K562 (cell line): ENCODE data around the gene ENTREP3. TPM values are rescaled to one million over a fixed set of nuclear protein-coding genes. Genes with fewer than 3 reads are reported as not detected.

Experiments used
- BHLHE40 ChIP-seq: IDR thresholded peaks from 2 replicates; pipeline ENCODE4 v1.6.1; 2011; ENCODE audit warnings: low read length, improper control_type of control experiment
- BRF1 ChIP-seq: IDR thresholded peaks from 3 replicates; pipeline ENCODE4 v1.6.1; 2011; ENCODE audit warnings: borderline replicate concordance, mild to moderate bottlenecking; ENCODE audit not compliant: insufficient read length; ENCODE audit errors: extremely low read depth
- CEBPG ChIP-seq, 3 experiments: fragments of 200-800 bp in 1 of 3; sonication (Bioruptor generic) in 1 of 3; sonication (generic) in 1 of 3; formaldehyde crosslinking in 1 of 3; IDR thresholded peaks in 2 of 3; conservative IDR thresholded peaks in 1 of 3; 2 replicates each; pipeline versions ENCODE4 v1.6.1 to v1.8.0; 2016 to 2022; ENCODE audit warnings: missing compliant biosample characterization in 2 of 3, missing genetic modification characterization in 2 of 3, mild to moderate bottlenecking in 1 of 3, missing genetic modification reagents in 1 of 3
- CREB3L1 ChIP-seq: fragments of 450-650 bp; IDR thresholded peaks from 2 replicates; pipeline ENCODE4 v1.6.1; 2014; ENCODE audit warnings: low read depth, mild to moderate bottlenecking, moderate library complexity, borderline replicate concordance
- CREBBP ChIP-seq: IDR thresholded peaks from one replicate; pipeline ENCODE4 v1.6.1; 2012; ENCODE audit warnings: low read depth, mild to moderate bottlenecking, control low read depth, inconsistent platforms, low read length
- DIDO1 ChIP-seq: fragments of 450-650 bp; IDR thresholded peaks from 2 replicates; pipeline ENCODE4 v1.6.1; 2016; ENCODE audit warnings: low read depth, missing biosample characterization, missing genetic modification characterization
- HOXB6 ChIP-seq: fragments of 250-450 bp; sonication (Bioruptor Pico); IDR thresholded peaks from 2 replicates; pipeline ENCODE4 v1.5.1; 2022; ENCODE audit warnings: mild to moderate bottlenecking, borderline replicate concordance
- KAT7 ChIP-seq: sonication (generic); formaldehyde crosslinking; IDR thresholded peaks from 2 replicates; pipeline ENCODE4 v1.8.0; 2022; ENCODE audit warnings: missing genetic modification reagents, mild to moderate bottlenecking, borderline replicate concordance
- POLR2H ChIP-seq: IDR thresholded peaks from 2 replicates; pipeline ENCODE4 v1.6.1; 2016; ENCODE audit warnings: missing genetic modification characterization, low read depth, mild to moderate bottlenecking, control low read depth, missing compliant biosample characterization, moderate library complexity
- SNAPC5 ChIP-seq: fragments of 250-450 bp; sonication (Bioruptor Pico); IDR thresholded peaks from 2 replicates; pipeline ENCODE4 v1.8.0; 2021; ENCODE audit warnings: moderate library complexity, mild to moderate bottlenecking, inconsistent platforms
- ZNF217 ChIP-seq: sonication (generic); formaldehyde crosslinking; IDR thresholded peaks from 2 replicates; pipeline ENCODE4 v1.8.0; 2022; ENCODE audit warnings: mild to moderate bottlenecking, missing genetic modification reagents
- ZNF23 ChIP-seq: fragments of 250-450 bp; sonication (Bioruptor Pico); IDR thresholded peaks from 2 replicates; pipeline ENCODE4 v1.4.0; 2020; ENCODE audit warnings: mild to moderate bottlenecking
- ZNF282 ChIP-seq: sonication (generic); formaldehyde crosslinking; IDR thresholded peaks from 2 replicates; pipeline ENCODE4 v1.8.1; 2023; ENCODE audit warnings: missing genetic modification reagents
- ZNF41 ChIP-seq: fragments of 250-450 bp; sonication (Bioruptor Pico); conservative IDR thresholded peaks from 2 replicates; pipeline ENCODE4 v1.4.0; 2020; ENCODE audit warnings: mild to moderate bottlenecking
- ZNF431 ChIP-seq: sonication (generic); formaldehyde crosslinking; IDR thresholded peaks from 2 replicates; pipeline ENCODE4 v1.8.0; 2022; ENCODE audit warnings: mild to moderate bottlenecking, missing genetic modification reagents
- ZNF561 ChIP-seq: fragments of 450-650 bp; formaldehyde crosslinking; conservative IDR thresholded peaks from 2 replicates; pipeline ENCODE4 v1.4.0; 2020; ENCODE audit warnings: mild to moderate bottlenecking, moderate library complexity
- ZNF586 ChIP-seq: fragments of 450-650 bp; formaldehyde crosslinking; conservative IDR thresholded peaks from 2 replicates; pipeline ENCODE4 v1.4.0; 2020; ENCODE audit warnings: mild to moderate bottlenecking, moderate library complexity
- ZNF766 ChIP-seq: fragments of 200-800 bp; sonication (Bioruptor generic); conservative IDR thresholded peaks from 2 replicates; pipeline ENCODE4 v1.6.1; 2016; ENCODE audit warnings: missing genetic modification characterization, missing compliant biosample characterization
- ZSCAN29 ChIP-seq: fragments of 450-650 bp; IDR thresholded peaks from 2 replicates; pipeline ENCODE4 v1.6.1; 2017
- polyA plus RNA-seq, 8 experiments: library from polyadenylated mRNA; depleted of rRNA in 4 of 8; stranded (reverse) in 5 of 8; unstranded in 3 of 8; fragments of >200 nt; fragmentation: Nextera tagmentation in 2 of 8; fragmentation: Illumina TruSeq in 1 of 8; extraction: Ambion mirVana in 2 of 8; extraction: Trizol in 1 of 8; gene quantifications; 2 replicates each; pipeline versions ENCODE4 v1.2.1 to v1.2.3, GENCODE V29; 2011 to 2014; ENCODE audit warnings: inconsistent platforms in 1 of 8, missing spikeins in 1 of 8
- total RNA-seq, 7 experiments: library from RNA; depleted of rRNA in 6 of 7; stranded (reverse); fragments of >200 nt in 6 of 7; fragmentation: Illumina TruSeq in 2 of 7; extraction: Trizol in 2 of 7; gene quantifications; 2 replicates each; pipeline versions ENCODE4 v1.2.1 to v1.2.3, GENCODE V29; 2011 to 2021; ENCODE audit warnings: low replicate concordance in 1 of 7
- TF ChIP-seq, protein P1 (sequence below): fragments of 200-400 bp; formaldehyde crosslinking; IDR thresholded peaks from 2 replicates; pipeline ENCODE4 v1.6.1; 2017; ENCODE audit warnings: mild to moderate bottlenecking, low read depth, low read length, moderate library complexity
- TF ChIP-seq, protein P2 (sequence below): fragments of 250-450 bp; sonication (Bioruptor Pico); IDR thresholded peaks from 2 replicates; pipeline ENCODE4 v1.4.0; 2020; ENCODE audit warnings: mild to moderate bottlenecking, moderate library complexity

Gene ENTREP3
- total and polyA plus RNA-seq, 9 of the 15 experiments (the other 6 are each of a cell fraction or from before 2014, with no cell fraction given) = 1.9 to 41.8 (median 5.9) TPM

- TF ChIP-seq CEBPG (CRISPR knock-in tag; IDR thresholded peaks at IDR 0.05) (0 out of 2 replicates have a peak, but pooled peaks have one; percentile 9), CEBPG (tag; conservative IDR thresholded peaks at IDR 0.05 in 1 of 2, IDR thresholded peaks at IDR 0.05 in 1 of 2) (no peak), CREBBP (no peak), ZNF586 (CRISPR knock-in tag) (no peak), BHLHE40 (no peak; the same call in 1 of the 2 replicates), BRF1 (no peak), ZNF41 (CRISPR knock-in tag) (no peak), POLR2H (tag) (no peak), ZNF431 (CRISPR knock-in tag) (no peak), KAT7 (no peak), ZSCAN29 (no peak), ZNF23 (CRISPR knock-in tag) (no peak), ZNF217 (no peak), ZNF282 (CRISPR knock-in tag) (no peak), CREB3L1 (peak; percentile 61; the same call in 1 of the 2 replicates), HOXB6 (CRISPR knock-in tag) (no peak), SNAPC5 (CRISPR knock-in tag) (no peak), ZNF561 (no peak), DIDO1 (tag) (no peak), ZNF766 (CRISPR knock-in tag) (no peak)
- TF ChIP-seq, protein P1, sequence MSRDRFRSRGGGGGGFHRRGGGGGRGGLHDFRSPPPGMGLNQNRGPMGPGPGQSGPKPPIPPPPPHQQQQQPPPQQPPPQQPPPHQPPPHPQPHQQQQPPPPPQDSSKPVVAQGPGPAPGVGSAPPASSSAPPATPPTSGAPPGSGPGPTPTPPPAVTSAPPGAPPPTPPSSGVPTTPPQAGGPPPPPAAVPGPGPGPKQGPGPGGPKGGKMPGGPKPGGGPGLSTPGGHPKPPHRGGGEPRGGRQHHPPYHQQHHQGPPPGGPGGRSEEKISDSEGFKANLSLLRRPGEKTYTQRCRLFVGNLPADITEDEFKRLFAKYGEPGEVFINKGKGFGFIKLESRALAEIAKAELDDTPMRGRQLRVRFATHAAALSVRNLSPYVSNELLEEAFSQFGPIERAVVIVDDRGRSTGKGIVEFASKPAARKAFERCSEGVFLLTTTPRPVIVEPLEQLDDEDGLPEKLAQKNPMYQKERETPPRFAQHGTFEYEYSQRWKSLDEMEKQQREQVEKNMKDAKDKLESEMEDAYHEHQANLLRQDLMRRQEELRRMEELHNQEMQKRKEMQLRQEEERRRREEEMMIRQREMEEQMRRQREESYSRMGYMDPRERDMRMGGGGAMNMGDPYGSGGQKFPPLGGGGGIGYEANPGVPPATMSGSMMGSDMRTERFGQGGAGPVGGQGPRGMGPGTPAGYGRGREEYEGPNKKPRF = no peak
- TF ChIP-seq, protein P2, sequence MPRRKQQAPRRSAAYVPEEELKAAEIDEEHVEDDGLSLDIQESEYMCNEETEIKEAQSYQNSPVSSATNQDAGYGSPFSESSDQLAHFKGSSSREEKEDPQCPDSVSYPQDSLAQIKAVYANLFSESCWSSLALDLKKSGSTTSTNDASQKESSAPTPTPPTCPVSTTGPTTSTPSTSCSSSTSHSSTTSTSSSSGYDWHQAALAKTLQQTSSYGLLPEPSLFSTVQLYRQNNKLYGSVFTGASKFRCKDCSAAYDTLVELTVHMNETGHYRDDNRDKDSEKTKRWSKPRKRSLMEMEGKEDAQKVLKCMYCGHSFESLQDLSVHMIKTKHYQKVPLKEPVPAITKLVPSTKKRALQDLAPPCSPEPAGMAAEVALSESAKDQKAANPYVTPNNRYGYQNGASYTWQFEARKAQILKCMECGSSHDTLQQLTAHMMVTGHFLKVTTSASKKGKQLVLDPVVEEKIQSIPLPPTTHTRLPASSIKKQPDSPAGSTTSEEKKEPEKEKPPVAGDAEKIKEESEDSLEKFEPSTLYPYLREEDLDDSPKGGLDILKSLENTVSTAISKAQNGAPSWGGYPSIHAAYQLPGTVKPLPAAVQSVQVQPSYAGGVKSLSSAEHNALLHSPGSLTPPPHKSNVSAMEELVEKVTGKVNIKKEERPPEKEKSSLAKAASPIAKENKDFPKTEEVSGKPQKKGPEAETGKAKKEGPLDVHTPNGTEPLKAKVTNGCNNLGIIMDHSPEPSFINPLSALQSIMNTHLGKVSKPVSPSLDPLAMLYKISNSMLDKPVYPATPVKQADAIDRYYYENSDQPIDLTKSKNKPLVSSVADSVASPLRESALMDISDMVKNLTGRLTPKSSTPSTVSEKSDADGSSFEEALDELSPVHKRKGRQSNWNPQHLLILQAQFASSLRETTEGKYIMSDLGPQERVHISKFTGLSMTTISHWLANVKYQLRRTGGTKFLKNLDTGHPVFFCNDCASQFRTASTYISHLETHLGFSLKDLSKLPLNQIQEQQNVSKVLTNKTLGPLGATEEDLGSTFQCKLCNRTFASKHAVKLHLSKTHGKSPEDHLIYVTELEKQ (CRISPR knock-in tag) = no peak
These were observed at the start of gene ENTREP3 (continued) for GRCh38 chr1:155255243-155256007.
